ENCODE data around the gene B3GALT5.

The B3GALT5 gene

DNA sequence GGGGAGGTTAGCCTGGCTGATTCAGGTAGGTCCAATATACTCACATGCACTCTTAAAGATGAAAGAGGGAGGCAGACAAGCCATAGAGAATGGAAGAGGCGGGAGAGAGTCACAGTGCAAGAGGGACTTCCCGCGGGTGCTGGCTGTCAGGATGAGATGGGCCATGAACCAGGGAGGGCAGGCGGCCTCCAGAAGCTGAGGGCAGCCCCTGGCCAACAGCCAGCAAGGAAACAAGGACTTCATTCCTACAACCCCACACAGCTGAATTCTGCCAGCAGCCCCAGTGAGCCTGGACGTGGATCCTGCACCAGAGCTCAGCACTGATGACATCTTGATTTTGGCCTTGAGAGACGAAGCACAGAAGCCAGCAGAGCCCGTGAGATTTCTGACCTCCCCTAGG, 15.1 kb upstream of the B3GALT5 start:
- H3K9me3 Mint-ChIP-seq = no peaks in the 10 kb centered on the region
- H3K27me3 Mint-ChIP-seq = peaks cover 22% of the 10 kb centered on the region
- H3K4me1 Mint-ChIP-seq = no peaks in the 10 kb centered on the region
- H3K4me3 Mint-ChIP-seq = no peak overlapping the region
- DNase-seq (no peak), ATAC-seq (no peak)
- no peak overlapping the region for H3K27ac Mint-ChIP-seq

DNA sequence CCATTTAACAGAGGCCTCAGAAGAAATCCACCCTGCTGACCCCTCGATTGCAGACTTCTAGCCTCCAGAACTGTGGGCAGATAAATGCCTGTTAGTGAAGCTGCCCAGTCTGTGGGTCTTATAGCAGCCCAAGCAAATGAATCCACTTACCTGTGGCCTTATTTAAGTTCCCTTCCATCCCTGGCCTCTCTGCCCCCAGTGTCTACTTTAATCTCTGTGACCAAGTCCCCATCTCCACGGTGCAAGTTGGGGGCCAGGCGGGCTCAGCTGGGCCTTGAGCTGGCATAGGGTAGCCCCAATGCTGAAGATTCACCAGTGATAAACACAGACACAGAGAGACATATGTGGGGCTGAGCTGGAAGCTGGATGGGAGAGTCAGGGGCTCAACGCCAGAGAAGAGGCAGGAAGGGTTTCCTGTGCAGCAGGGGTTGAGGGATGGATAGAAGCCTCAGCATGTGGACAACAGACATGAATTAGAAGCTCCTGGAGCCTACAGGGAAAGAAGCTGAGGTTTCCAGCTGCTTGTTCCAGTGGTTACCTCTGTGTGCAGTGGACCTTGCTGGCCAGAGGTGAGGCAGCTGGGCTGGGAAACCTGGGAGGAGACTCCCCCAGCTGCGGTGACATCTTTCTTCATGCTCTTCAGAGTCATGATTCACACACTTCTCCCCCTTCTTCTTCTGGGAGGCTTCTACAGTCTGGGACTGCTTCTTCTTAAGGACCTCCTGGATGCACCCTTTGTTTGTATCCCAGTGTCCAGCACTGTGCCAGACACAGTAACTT, 13.4 kb upstream of the B3GALT5 start:
- ATAC-seq (no peak), DNase-seq (no peak)
- no peak overlapping the region for H3K27ac Mint-ChIP-seq
- no peaks in the 10 kb centered on the region for H3K4me1 Mint-ChIP-seq
- H3K4me3 Mint-ChIP-seq = no peak overlapping the region
- peaks cover 22% of the 10 kb centered on the region for H3K27me3 Mint-ChIP-seq
- H3K9me3 Mint-ChIP-seq = no peaks in the 10 kb centered on the region

DNA sequence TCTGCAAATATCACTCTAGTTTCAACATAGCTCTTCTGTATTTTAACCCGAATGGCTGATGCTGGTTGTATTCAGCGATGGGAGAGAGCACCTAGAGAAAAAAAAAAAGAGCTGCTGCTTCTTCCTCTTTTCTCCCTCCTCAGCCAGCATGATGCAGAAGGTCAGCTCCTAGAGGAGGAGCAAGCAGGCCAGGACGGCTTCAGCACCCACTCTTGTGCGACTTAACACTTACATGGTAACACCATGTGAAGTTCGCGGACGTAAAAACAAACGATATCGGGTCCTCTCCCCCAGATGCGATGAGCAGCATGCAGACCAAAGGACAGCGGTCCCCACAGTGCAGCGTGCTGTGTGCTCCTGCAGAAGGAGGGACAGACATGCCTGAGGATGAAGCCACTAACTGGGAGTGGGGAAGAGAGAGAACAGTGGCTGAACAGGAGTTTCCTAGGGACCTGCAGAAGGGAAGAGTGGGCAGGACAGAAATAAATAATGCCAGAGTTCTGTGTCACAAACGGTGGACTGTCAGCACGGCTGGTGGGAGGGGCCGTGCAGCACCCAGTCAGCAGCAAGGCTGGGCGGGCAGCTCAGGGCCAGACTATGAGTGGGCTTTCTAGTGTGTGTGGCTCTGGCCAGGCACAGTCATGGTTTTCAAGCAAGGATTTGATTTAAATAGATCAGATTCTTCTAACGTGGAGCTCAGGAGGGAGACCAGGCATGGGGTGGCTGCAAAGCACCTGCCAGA, 11.4 kb upstream of the B3GALT5 start:
- H3K27ac Mint-ChIP-seq = no peak overlapping the region
- no peak overlapping the region for H3K4me3 Mint-ChIP-seq

DNA sequence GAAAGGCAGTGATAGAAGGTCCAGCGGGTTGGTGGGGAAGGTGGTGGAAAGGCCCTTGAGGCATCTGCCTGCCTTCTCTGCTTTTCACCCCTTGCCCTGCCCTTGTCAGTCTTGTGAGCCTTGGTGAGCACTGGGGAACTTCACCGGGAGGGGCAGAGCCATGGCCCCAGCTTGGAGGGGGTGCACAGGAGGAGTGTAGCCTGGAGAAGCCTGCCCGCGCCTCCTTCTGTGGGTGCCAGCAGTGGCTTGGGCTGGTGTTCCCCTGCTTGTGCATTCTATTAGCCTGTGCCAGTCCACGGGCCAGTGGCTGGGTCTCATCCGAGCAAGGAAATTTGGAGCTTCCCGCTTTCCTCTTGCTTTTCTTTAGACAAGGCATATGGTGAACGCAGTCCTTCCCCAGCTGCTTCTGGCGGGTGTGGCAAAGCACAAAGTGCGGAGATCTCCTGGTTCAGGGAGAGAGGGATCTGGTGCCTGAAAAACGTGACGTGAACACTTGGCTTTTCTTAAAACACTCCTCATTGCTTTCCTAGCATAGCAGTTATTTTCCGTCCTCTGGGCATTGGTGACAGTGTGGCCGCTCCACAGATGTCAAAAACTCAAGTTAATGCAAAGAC, 10.6 kb upstream of the B3GALT5 start:
- Mint-ChIP-seq H3K27ac (no peak overlapping the region), H3K9me3 (no peaks in the 10 kb centered on the region), H3K4me1 (no peaks in the 10 kb centered on the region), H3K4me3 (no peak overlapping the region), H3K27me3 (peaks cover 22% of the 10 kb centered on the region)
- no peak for DNase-seq
- no peak for ATAC-seq

More for the DNA sequence above, 11.4 kb upstream of the B3GALT5 start:
- no peaks in the 10 kb centered on the region for H3K9me3 Mint-ChIP-seq
- peaks cover 22% of the 10 kb centered on the region for H3K27me3 Mint-ChIP-seq
- DNase-seq (no peak), ATAC-seq (no peak)
- H3K4me1 Mint-ChIP-seq = no peaks in the 10 kb centered on the region

DNA sequence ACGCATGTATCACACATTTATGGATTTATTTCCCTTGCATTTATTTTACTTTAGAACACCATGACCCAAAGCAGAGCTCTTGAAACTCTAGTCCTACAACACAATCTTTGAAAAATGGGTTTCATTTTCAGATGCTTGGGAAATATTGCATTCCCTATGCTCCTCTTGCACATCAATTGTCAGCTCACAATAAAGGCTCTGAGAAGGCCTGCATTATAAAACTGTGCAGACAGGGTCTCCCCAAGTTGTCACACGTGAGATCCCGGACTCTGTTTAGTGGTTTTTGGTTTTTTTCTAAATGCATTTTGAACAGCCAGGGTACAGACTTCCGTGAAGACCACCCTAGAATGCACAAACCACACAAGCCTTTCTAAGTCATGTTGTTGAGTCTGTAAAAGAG, 9.9 kb upstream of the B3GALT5 start:
- Mint-ChIP-seq H3K27ac (no peak overlapping the region), H3K27me3 (peaks cover 22% of the 10 kb centered on the region), H3K9me3 (no peaks in the 10 kb centered on the region), H3K4me1 (no peaks in the 10 kb centered on the region), H3K4me3 (no peak overlapping the region)
- DNase-seq (no peak), ATAC-seq (no peak)

DNA sequence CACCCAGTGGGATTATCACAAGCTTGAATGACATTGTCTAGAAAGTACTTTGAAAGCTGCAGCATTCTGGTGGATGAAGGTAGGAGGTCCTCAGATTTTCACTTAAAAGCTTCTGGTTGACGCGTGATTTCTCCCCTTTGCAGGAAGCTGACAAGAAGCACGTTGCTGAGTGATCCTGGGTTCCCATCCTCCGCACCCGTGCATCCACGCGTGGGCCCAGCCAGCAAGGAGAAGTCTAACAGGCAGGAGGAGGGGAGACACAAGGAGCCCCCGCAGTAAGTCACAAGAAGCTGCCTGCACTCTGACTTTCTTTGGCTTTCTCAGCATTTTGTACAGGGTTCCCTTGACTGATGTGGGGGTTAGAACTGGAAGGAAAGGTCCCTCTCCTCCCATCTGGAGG, 7.8 kb upstream of the B3GALT5 start:
- no peak overlapping the region for H3K27ac Mint-ChIP-seq
- H3K4me3 Mint-ChIP-seq = no peak overlapping the region
- no peaks in the 10 kb centered on the region for H3K4me1 Mint-ChIP-seq
- peaks cover 23% of the 10 kb centered on the region for H3K27me3 Mint-ChIP-seq
- ATAC-seq = no peak
- no peak for DNase-seq
- H3K9me3 Mint-ChIP-seq = no peaks in the 10 kb centered on the region

DNA sequence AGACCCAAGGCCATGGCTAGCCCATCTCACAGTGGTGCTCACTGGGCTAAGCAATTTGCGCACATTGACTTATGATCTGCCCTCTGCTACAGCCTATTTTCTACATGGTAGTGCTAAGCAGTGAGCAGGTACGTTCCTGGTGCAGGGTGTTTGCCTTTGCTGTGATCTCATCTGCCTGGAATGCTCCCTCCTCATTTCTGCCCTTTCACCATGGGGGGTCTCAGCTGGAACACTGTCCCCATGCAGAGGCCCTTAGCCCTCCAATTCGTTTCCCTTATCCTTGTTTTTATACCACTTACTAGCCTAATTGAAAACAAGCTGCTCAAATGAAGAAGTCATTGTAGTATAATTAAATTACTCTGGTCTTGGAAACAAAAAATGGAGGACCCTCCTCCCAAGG, 2.0 kb upstream of the B3GALT5 start:
- ATAC-seq = no peak
- Mint-ChIP-seq H3K27ac (no peak overlapping the region), H3K9me3 (no peaks in the 10 kb centered on the region), H3K27me3 (peaks cover 56% of the 10 kb centered on the region), H3K4me1 (peaks cover 11% of the 10 kb centered on the region), H3K4me3 (no peak overlapping the region)
- DNase-seq = no peak

DNA sequence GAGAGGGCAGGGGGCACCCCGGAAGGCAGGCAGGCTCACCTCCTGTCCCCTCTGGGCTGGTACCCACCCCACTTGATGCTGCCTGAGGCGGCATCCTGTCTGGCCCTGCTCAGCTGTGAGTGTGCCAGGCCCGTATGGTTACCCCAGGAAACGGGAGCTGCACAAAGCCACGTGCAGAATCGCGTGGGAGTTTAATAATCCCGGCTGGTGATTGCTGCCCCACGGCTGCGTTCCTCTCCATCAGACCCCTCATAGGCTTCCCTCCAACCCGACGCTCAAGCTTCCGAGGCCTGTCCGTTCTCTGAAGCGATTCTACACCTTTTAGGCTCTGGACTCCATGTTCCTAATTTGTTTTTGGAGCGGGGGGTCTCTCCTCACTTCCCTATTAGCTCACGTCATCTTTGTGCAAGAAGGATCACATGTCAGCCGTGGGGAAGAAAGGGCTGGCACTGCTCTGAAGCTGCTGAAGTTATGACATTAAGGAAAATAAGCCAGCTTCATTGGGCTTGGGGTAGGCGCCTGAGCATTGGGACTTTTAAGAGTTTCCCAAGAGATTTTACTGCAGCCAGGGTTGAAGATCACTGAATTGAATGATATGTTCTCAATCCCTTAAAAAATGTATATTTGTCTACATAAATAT, 1.1 kb upstream of the B3GALT5 start:
- peaks cover 11% of the 10 kb centered on the region for H3K4me1 Mint-ChIP-seq
- DNase-seq (no peak), ATAC-seq (no peak)
- peak overlapping the region in 1 of 2 donors; percentile 34 for H3K27ac Mint-ChIP-seq
- peaks cover 56% of the 10 kb centered on the region for H3K27me3 Mint-ChIP-seq
- no peaks in the 10 kb centered on the region for H3K9me3 Mint-ChIP-seq
- H3K4me3 Mint-ChIP-seq = no peak overlapping the region

DNA sequence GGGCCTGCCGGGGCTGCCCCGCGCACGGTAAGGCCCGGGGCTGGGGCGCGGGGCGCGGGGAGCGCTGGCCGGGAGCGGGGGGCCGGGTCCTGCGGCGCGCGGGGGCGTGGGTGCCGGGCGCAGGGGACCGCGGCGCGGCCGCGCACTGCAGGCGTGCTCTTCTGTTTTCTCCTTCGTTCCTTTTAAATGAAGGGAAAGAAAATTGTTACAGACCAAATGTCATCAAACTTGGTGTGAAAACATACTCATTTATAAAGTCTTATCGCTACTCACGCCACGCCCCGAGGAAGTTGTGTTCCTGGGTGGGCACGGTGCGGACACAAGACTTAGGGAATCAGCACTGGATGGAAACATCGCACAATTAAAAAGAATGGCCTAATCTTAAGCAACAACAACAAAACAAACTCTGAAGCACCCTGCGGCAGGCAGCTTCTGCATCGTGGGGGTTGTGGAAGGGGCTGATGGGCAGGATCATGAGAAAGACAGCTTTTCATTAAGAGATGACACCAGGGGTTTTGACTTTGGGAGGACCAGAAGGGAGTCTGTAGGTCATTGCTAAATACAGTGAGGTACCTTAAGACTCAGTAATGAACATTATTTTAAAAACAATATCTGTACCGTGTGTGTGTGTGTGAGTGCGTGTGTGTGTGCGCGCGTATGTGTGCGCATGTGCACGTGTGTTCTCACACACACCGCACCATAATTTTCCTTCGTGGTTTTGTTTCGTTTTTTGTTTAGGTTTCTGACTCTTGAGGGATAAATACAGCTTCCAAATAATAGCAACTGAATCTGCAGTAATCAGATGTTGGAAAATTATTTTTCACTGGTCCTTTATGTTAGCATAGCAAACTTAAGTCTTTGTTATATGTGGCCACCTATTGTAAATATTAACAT, 548 bp downstream of the B3GALT5 start:
- H3K27me3 Mint-ChIP-seq = peaks cover 56% of the 10 kb centered on the region
- no peak overlapping the region for H3K27ac Mint-ChIP-seq
- H3K4me3 Mint-ChIP-seq = no peak overlapping the region
- H3K9me3 Mint-ChIP-seq = no peaks in the 10 kb centered on the region
- peaks cover 11% of the 10 kb centered on the region for H3K4me1 Mint-ChIP-seq
- DNase-seq = no peak
- ATAC-seq = no peak

DNA sequence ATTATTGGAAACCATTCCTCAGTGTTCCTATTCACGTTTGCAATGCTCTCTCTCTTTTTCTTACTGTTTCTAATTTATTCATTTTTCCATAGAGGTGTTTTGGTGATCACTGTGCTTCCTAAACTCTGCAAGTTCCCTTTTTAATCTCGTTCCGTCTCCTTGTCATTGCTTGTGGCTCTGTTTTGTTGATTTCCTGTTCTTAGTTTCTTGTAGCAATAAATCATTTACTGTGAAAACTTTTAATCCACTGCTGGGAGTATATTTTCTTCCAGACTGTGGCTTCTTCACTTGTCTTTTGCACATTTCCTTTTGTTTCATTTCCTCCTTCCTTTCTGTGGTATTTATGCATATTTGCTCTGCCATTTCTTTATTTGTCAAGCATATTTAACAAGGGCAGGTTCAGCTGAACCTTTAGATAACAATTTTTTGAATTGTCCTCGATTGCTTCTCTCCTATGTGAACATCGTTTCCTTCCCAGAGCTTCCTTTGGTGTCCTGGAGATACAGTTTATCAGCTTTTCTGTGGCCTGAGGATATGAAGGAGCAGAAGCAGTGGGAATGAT, 3.6 kb downstream of the B3GALT5 start:
- DNase-seq (no peak), ATAC-seq (no peak)
- Mint-ChIP-seq H3K27ac (no peak overlapping the region), H3K9me3 (no peaks in the 10 kb centered on the region), H3K4me1 (peaks cover 11% of the 10 kb centered on the region), H3K4me3 (no peak overlapping the region), H3K27me3 (peaks cover 40% of the 10 kb centered on the region)

DNA sequence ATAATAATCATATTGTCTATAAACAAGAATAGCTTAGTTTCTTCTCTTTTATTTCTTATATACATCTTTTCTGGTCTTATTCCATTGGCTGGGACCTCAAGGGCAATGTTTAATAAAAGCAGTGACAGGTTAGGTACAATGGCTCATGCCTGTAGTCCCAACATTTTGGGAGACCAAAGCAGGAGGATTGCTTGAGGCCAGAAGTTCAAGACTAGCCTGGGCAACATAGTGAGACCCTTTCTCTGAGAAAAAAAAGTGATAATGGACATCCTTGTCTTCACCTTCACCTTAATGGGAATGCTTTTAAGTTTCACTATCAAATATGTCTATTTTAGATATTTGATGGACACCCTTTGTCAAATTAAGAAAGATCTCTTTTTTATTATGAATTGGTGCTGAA, 8.1 kb downstream of the B3GALT5 start:
- no peak overlapping the region for H3K27ac Mint-ChIP-seq
- H3K4me3 Mint-ChIP-seq = no peak overlapping the region
- DNase-seq (no peak), ATAC-seq (no peak)
- no peaks in the 10 kb centered on the region for H3K4me1 Mint-ChIP-seq
- H3K9me3 Mint-ChIP-seq = peaks cover 9 to 11% of the 10 kb centered on the region in 2 donors
- H3K27me3 Mint-ChIP-seq = peaks cover 11% of the 10 kb centered on the region

DNA sequence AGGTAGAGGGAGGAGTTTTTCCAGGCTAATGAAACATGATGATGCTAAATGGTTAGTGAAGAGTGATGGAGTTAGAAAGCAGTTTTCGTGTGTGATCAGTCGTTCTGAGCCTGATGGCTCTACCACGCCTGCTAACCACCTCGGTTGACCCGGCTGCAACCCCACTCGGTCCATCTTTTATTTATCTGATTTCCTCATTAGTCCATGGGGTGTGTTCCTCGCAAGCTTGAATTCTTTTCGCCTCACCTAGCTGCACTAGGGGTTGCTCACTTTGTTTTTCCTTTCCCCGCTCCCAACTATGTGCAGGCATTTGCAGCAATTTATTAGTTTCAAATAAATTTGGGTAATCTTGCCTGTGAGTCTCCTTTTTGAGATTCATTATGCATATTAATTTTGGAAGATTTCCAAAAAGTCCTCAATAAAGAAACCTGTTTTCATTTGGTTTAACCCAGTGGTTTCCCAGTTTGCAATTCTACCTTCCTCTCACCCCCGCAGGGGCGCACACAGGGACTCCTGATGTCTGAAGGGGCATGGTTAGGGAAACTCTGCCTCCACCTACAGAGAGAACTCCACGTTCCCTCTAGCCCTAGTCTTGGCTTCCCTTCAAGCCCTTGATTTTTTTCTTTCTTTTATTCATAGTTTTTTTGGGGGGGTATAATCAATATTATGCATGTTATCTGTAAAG, 12.6 kb downstream of the B3GALT5 start:
- no peak for DNase-seq
- H3K27ac Mint-ChIP-seq = no peak overlapping the region
- peaks cover 19% of the 10 kb centered on the region for H3K27me3 Mint-ChIP-seq
- no peak for ATAC-seq
- no peak overlapping the region for H3K4me3 Mint-ChIP-seq
- peaks cover 9 to 11% of the 10 kb centered on the region in 2 donors for H3K9me3 Mint-ChIP-seq
- no peaks in the 10 kb centered on the region for H3K4me1 Mint-ChIP-seq

DNA sequence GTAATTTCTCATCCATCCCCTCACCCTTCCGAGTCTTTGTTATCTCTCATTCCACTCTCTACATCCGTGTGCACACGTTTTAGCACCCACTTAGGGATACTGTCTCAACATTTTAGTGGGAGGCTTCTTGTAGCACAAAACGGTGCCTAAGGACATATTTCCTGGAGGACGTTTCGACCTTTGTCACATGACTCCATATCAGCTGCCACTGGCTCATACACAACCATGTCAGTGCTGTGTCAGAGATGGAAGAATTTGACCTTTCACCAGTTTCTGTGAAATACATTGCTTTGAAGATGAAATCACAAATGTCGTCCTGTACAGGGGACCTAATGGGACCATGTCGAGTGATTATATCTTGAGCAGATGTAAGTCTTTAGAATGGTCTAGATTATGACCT, 15.6 kb downstream of the B3GALT5 start:
- DNase-seq (no peak), ATAC-seq (no peak)
- Mint-ChIP-seq H3K27ac (no peak overlapping the region), H3K4me3 (no peak overlapping the region), H3K27me3 (peaks cover 19% of the 10 kb centered on the region), H3K4me1 (no peaks in the 10 kb centered on the region), H3K9me3 (peaks cover 9 to 11% of the 10 kb centered on the region in 2 donors)

DNA sequence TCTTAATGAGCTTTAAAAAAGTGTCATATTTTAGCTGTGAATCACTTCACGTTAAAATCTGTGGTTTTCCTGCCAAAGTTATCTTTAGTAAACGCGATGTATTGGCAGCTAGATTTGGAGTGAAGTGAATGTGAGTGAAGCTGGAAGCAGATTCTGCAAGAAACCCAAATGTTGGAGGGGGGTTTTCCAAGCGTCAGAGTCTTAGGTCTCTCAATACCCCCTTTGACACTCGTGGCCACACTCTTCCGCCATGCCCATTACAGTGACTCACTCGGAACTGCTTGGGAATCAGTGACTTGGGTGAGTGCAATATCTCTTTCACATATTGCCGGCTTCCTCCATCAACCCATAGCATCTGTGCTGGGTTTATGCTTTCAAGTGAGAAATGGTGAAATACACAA, 17.5 kb downstream of the B3GALT5 start:
- DNase-seq (no peak), ATAC-seq (no peak)
- Mint-ChIP-seq H3K9me3 (no peaks in the 10 kb centered on the region), H3K27ac (no peak overlapping the region), H3K4me1 (no peaks in the 10 kb centered on the region), H3K27me3 (peaks cover 17% of the 10 kb centered on the region), H3K4me3 (no peak overlapping the region)

All from stimulated activated naive CD8-positive, alpha-beta T cell treated with anti-CD3 and anti-CD28 coated beads, Interleukin-15, amount 100 ng/mL, for 72 hours (primary cell).